HG03469 (cell line): Measurements from ENCODE around the gene GRM8.
A peak's percentile ranks its signal among the peaks of the same experiment; 100 is the strongest.

Experiments
- ATAC-seq: cut with Tn5 transposase; IDR thresholded peaks from one replicate; pipeline ENCODE4 v1.9.1; 2021; ENCODE audit warnings: mild to moderate bottlenecking, moderate library complexity, moderate number of reproducible peaks; ENCODE audit not compliant: unreplicated experiment

Gene GRM8

GRCh38 chr7:126472825-126473224 is 779.9 kb downstream of the GRM8 start:
- no peak for ATAC-seq

- ATAC-seq, result no peak
These were observed 790.3 kb downstream of the GRM8 start for GRCh38 chr7:126462405-126462804.

GRCh38 chr7:126460664-126461063 is 792.1 kb downstream of the GRM8 start:
- no peak for ATAC-seq

- no peak for ATAC-seq
These were observed 799.6 kb downstream of the GRM8 start for GRCh38 chr7:126453104-126453503.

- peak; percentile 93 for ATAC-seq
These were observed 802.5 kb downstream of the GRM8 start for GRCh38 chr7:126450269-126450671.

- ATAC-seq, result no peak
These were observed 803.0 kb downstream of the GRM8 start for GRCh38 chr7:126449611-126450268.

GRCh38 chr7:126447984-126448383 is 804.8 kb downstream of the GRM8 start:
- ATAC-seq, result no peak

- no peak for ATAC-seq
These were observed 806.8 kb downstream of the GRM8 start for GRCh38 chr7:126445991-126446390.

- ATAC-seq, result no peak
These were observed 808.8 kb downstream of the GRM8 start for GRCh38 chr7:126443951-126444350.

- no peak for ATAC-seq
These were observed 809.8 kb downstream of the GRM8 start for GRCh38 chr7:126442908-126443307.

- no peak for ATAC-seq
These were observed 811.0 kb downstream of the GRM8 start for GRCh38 chr7:126441745-126442144.

- no peak for ATAC-seq
These were observed 812.2 kb downstream of the GRM8 start for GRCh38 chr7:126440542-126440941.

GRCh38 chr7:126436213-126436868 is 816.4 kb downstream of the GRM8 start:
- ATAC-seq, result no peak

- ATAC-seq, result no peak
These were observed 826.1 kb downstream of the GRM8 start for GRCh38 chr7:126426652-126427051.

- ATAC-seq, result no peak
These were observed 827.8 kb downstream of the GRM8 start for GRCh38 chr7:126424985-126425384.

GRCh38 chr7:126419047-126419446 is 833.7 kb downstream of the GRM8 start:
- ATAC-seq, result no peak

GRCh38 chr7:126411821-126412383 is 840.8 kb downstream of the GRM8 start:
- ATAC-seq, result peak; percentile 44

- ATAC-seq, result peak; percentile 39
These were observed 841.5 kb downstream of the GRM8 start for GRCh38 chr7:126411032-126411820.

GRCh38 chr7:126403040-126403439 is 849.7 kb downstream of the GRM8 start:
- no peak for ATAC-seq

GRCh38 chr7:126401918-126402317 is 850.8 kb downstream of the GRM8 start:
- no peak for ATAC-seq

- ATAC-seq, result no peak
These were observed 853.8 kb downstream of the GRM8 start for GRCh38 chr7:126398851-126399529.
